AG04449 (cell line): Measurements from ENCODE around the gene TMEM109.

Experiments used
- CTCF ChIA-PET: fragments of 350-600 bp; formaldehyde crosslinking; extraction: SDS; loops from one replicate; lab custom pipeline; 2021; ENCODE audit warnings: antibody characterized with exemption; lab: Yijun Ruan, JAX
- POLR2A ChIA-PET: fragments of 400-600, 350-600 bp; formaldehyde crosslinking; extraction: SDS; loops from one replicate; lab custom pipeline; 2020; ENCODE audit warnings: antibody characterized with exemption, inconsistent platforms; lab: Yijun Ruan, JAX
- DNase-seq: peaks from one replicate; pipeline ENCODE4 v3.0.0-alpha.2; 2010; ENCODE audit warnings: low read depth, low spot score
- H3K4me3 ChIP-seq: 2 replicates; pipeline ENCODE4 v1.5.1; 2011; ENCODE audit warnings: low read depth, mild to moderate bottlenecking, control low read depth, low read length
- CTCF ChIP-seq: IDR thresholded peaks from one replicate; pipeline ENCODE4 v1.5.1; 2011; ENCODE audit warnings: mild to moderate bottlenecking, moderate library complexity, low read length, control low read depth, inconsistent platforms; ENCODE audit not compliant: insufficient read depth; ENCODE audit errors: missing control alignments

Gene TMEM109

GRCh38 chr11:60872124-60872960 lies 41.6 kb upstream of the TMEM109 start:
- TF ChIP-seq CTCF: no peak
- DNase-seq: no peak
- no peak overlapping the region for H3K4me3 ChIP-seq
- CTCF ChIA-PET: interaction anchor here (1.0 to 4.5 kb wide), 10 partner anchors 9 to 29 kb away, joined by 3 to 15 read pairs (median 5); partner anchors contain the start of gene PTGDR2
- POLR2A ChIA-PET: interaction anchor here (0.7 to 0.9 kb wide), 2 partner anchors 11 to 15 kb away, joined by 3 to 4 read pairs; no protein-coding TSS in a partner anchor

GRCh38 chr11:60872961-60873524 lies 40.9 kb upstream of the TMEM109 start:
- peak; percentile 40 for DNase-seq
- ChIA-PET POLR2A (interaction anchor here (0.7 kb wide), 1 partner anchor 15 kb away, joined by 4 read pairs; no protein-coding TSS in a partner anchor), CTCF (interaction anchor here (1.2 to 4.5 kb wide), 8 partner anchors 8 to 41 kb away, joined by 3 to 17 read pairs (median 5); no protein-coding TSS in a partner anchor)
- no peak overlapping the region for H3K4me3 ChIP-seq
- no peak for TF ChIP-seq CTCF

- ChIA-PET POLR2A (no interaction called here), CTCF (interaction anchor here (1.6 to 4.5 kb wide), 4 partner anchors 14 to 42 kb away, joined by 5 to 17 read pairs (median 16); no protein-coding TSS in a partner anchor)
- no peak overlapping the region for H3K4me3 ChIP-seq
- no peak for DNase-seq
- TF ChIP-seq CTCF: no peak
Observed at GRCh38 chr11:60873533-60873932, 40.4 kb upstream of the TMEM109 start.

- ChIA-PET POLR2A (no interaction called here), CTCF (interaction anchor here (1.6 to 3.9 kb wide), 4 partner anchors 13 to 43 kb away, joined by 7 to 17 read pairs (median 15); no protein-coding TSS in a partner anchor)
- no peak overlapping the region for H3K4me3 ChIP-seq
- no peak for TF ChIP-seq CTCF
- no peak for DNase-seq
Observed at GRCh38 chr11:60874421-60875365, 39.3 kb upstream of the TMEM109 start.

GRCh38 chr11:60875366-60876167 lies 38.4 kb upstream of the TMEM109 start:
- no peak for TF ChIP-seq CTCF
- H3K4me3 ChIP-seq: no peak overlapping the region
- no peak for DNase-seq
- CTCF ChIA-PET: interaction anchor here (1.6 to 3.9 kb wide), 4 partner anchors 12 to 44 kb away, joined by 7 to 17 read pairs (median 15); no protein-coding TSS in a partner anchor
- POLR2A ChIA-PET: no interaction called here
